Liver (tissue), 9 donors: Measurements from ENCODE around the gene ZDHHC18. TPM values are rescaled to one million over a fixed set of nuclear protein-coding genes. Genes with fewer than 3 reads are reported as not detected.
"Not testable (repeated sequence)": the region's sequence is repeated elsewhere in the genome, so short reads cannot be mapped to it uniquely, and the experiment has no call there.

Experiments
- DNase-seq: peaks from one replicate; pipeline ENCODE4 v3.0.0-alpha.2; 2017; ENCODE audit warnings: low spot score
- H3K27ac ChIP-seq, 2 donors: one replicate each; pipeline ENCODE4 v1.7.0; 2013; ENCODE audit warnings: inconsistent platforms in 2 of 2, low read length in 2 of 2, control low read depth in 1 of 2, low read depth in 1 of 2, mild to moderate bottlenecking in 1 of 2
- H3K27me3 ChIP-seq, 4 donors: one replicate each; pipeline versions ENCODE4 v1.6.1 to v1.7.0; 2013; ENCODE audit warnings: low read length in 3 of 4, inconsistent platforms in 1 of 4, mild to moderate bottlenecking in 1 of 4, moderate library complexity in 1 of 4; ENCODE audit not compliant: control insufficient read depth in 4 of 4, insufficient read depth in 4 of 4
- H3K36me3 ChIP-seq, 4 donors: one replicate each; pipeline versions ENCODE4 v1.6.1 to v1.7.0; 2013; ENCODE audit warnings: low read length in 3 of 4, mild to moderate bottlenecking in 3 of 4, low read depth in 1 of 4, moderate library complexity in 1 of 4; ENCODE audit not compliant: control insufficient read depth in 4 of 4, insufficient read depth in 3 of 4
- H3K4me1 ChIP-seq, 4 donors: one replicate each; pipeline versions ENCODE4 v1.6.1 to v1.7.0; 2013; ENCODE audit warnings: low read length in 3 of 4, mild to moderate bottlenecking in 3 of 4, moderate library complexity in 1 of 4; ENCODE audit not compliant: control insufficient read depth in 4 of 4, insufficient read depth in 4 of 4
- H3K4me3 ChIP-seq, 3 donors: one replicate each; pipeline versions ENCODE4 v1.6.1 to v1.7.0; 2013; ENCODE audit warnings: low read length in 3 of 3, control low read depth in 1 of 3, low read depth in 1 of 3, mild to moderate bottlenecking in 1 of 3
- H3K9ac ChIP-seq, 2 donors: one replicate each; pipeline ENCODE4 v1.7.0; 2013; ENCODE audit warnings: low read length in 2 of 2, mild to moderate bottlenecking in 2 of 2, moderate library complexity in 2 of 2, control low read depth in 1 of 2, low read depth in 1 of 2
- H3K9me3 ChIP-seq, 4 donors: one replicate each; pipeline versions ENCODE4 v1.6.1 to v1.7.0; 2013; ENCODE audit warnings: low read length in 3 of 4; ENCODE audit not compliant: control insufficient read depth in 4 of 4
- EGR1 ChIP-seq, 2 donors: IDR thresholded peaks; 2 replicates each; pipeline ENCODE4 v1.6.1; 2016 to 2018; ENCODE audit warnings: antibody characterized with exemption in 2 of 2, low read depth in 2 of 2
- FOXA1 ChIP-seq: IDR thresholded peaks from 2 replicates; pipeline ENCODE4 v1.6.1; 2016; ENCODE audit warnings: antibody characterized with exemption
- FOXA2 ChIP-seq: IDR thresholded peaks from 2 replicates; pipeline ENCODE4 v1.6.1; 2016; ENCODE audit warnings: antibody characterized with exemption
- GABPA ChIP-seq, 2 donors: IDR thresholded peaks in 1 of 2; conservative IDR thresholded peaks in 1 of 2; 2 replicates each; pipeline ENCODE4 v1.6.1; 2016; ENCODE audit warnings: antibody characterized with exemption in 2 of 2, mild to moderate bottlenecking in 1 of 2, moderate library complexity in 1 of 2
- HNF4A ChIP-seq, 2 donors: conservative IDR thresholded peaks; 2 replicates each; pipeline ENCODE4 v1.6.1; 2016; ENCODE audit warnings: antibody characterized with exemption in 2 of 2, mild to moderate bottlenecking in 2 of 2
- HNF4G ChIP-seq: IDR thresholded peaks from 2 replicates; pipeline ENCODE4 v1.6.1; 2016; ENCODE audit warnings: antibody characterized with exemption
- JUND ChIP-seq, 2 donors: IDR thresholded peaks; 2 replicates each; pipeline ENCODE4 v1.6.1; 2016; ENCODE audit warnings: antibody characterized with exemption in 2 of 2
- MAX ChIP-seq: IDR thresholded peaks from 2 replicates; pipeline ENCODE4 v1.6.1; 2016; ENCODE audit warnings: antibody characterized with exemption
- NR2F2 ChIP-seq: IDR thresholded peaks from 2 replicates; pipeline ENCODE4 v1.6.1; 2016; ENCODE audit warnings: antibody characterized with exemption
- RAD21 ChIP-seq, 2 donors: IDR thresholded peaks; 2 replicates each; pipeline ENCODE4 v1.6.1; 2016; ENCODE audit warnings: antibody characterized with exemption in 2 of 2, mild to moderate bottlenecking in 2 of 2
- REST ChIP-seq: IDR thresholded peaks from 2 replicates; pipeline ENCODE4 v1.6.1; 2016; ENCODE audit warnings: antibody characterized with exemption, mild to moderate bottlenecking
- RXRA ChIP-seq, 2 donors: IDR thresholded peaks; 2 replicates each; pipeline ENCODE4 v1.6.1; 2017 to 2018; ENCODE audit warnings: antibody characterized with exemption in 2 of 2, mild to moderate bottlenecking in 1 of 2
- SP1 ChIP-seq: IDR thresholded peaks from 2 replicates; pipeline ENCODE4 v1.6.1; 2018; ENCODE audit warnings: antibody characterized with exemption, mild to moderate bottlenecking
- TAF1 ChIP-seq: conservative IDR thresholded peaks from 2 replicates; pipeline ENCODE4 v1.6.1; 2016; ENCODE audit warnings: antibody characterized with exemption, mild to moderate bottlenecking
- YY1 ChIP-seq: IDR thresholded peaks from 2 replicates; pipeline ENCODE4 v1.6.1; 2016; ENCODE audit warnings: antibody characterized with exemption, mild to moderate bottlenecking
- ZBTB33 ChIP-seq: IDR thresholded peaks from 2 replicates; pipeline ENCODE4 v1.6.1; 2016; ENCODE audit warnings: antibody characterized with exemption
- WGBS: extraction: QIAGEN DNeasy Blood & Tissue Kit; methylation state at CpG from one replicate; pipeline ENCODE4 v1.1.7; 2013; 5-methylcytosine and 5-hydroxymethylcytosine counted together
- polyA plus RNA-seq, 2 donors: library from polyadenylated mRNA; stranded (reverse) in 1 of 2; unstranded in 1 of 2; fragments of 200-250 nt in 1 of 2; fragments of >200 nt in 1 of 2; fragmentation: Nextera tagmentation in 1 of 2; extraction: Ambion mirVana in 1 of 2; gene quantifications; one replicate each; pipeline versions ENCODE4 v1.2.1 to v1.2.3, GENCODE V29; 2013 to 2015
- total RNA-seq, 2 donors: library from RNA; depleted of rRNA; stranded (reverse); fragments of >200 nt; gene quantifications; one replicate each; pipeline ENCODE4 v1.2.3, GENCODE V29; 2014
- TF ChIP-seq, protein P1 (sequence below): fragments of 150-350 bp; IDR thresholded peaks from 2 replicates; pipeline ENCODE4 v1.5.1; 2017; ENCODE audit warnings: improper control_type of control experiment, low read depth, low read length; ENCODE audit not compliant: missing input control
- TF ChIP-seq, protein P2 (sequence below): IDR thresholded peaks from 2 replicates; pipeline ENCODE4 v1.6.1; 2016; ENCODE audit warnings: antibody characterized with exemption
- donor health status: healthy.
- donor health status: healthy.
- donor health status: healthy.
- donor health status: healthy.
- donor health status: healthy.

The ZDHHC18 gene
- total and polyA plus RNA-seq, 4 donors = 2.6 to 9.2 (median 7.9) TPM

GRCh38 chr1:26803932-26804331, 22.6 kb upstream of the ZDHHC18 start:
- H3K27me3 ChIP-seq, H3K4me3 ChIP-seq, H3K27ac ChIP-seq, DNase-seq, H3K9me3 ChIP-seq, H3K9ac ChIP-seq, H3K36me3 ChIP-seq: not testable (repeated sequence)
- WGBS = 98% methylated on average over 29 of the region's 36 CpGs
- H3K4me1 ChIP-seq = peaks cover 8 to 22% (median 17%) of the 10 kb centered on the region in 4 donors

DNA sequence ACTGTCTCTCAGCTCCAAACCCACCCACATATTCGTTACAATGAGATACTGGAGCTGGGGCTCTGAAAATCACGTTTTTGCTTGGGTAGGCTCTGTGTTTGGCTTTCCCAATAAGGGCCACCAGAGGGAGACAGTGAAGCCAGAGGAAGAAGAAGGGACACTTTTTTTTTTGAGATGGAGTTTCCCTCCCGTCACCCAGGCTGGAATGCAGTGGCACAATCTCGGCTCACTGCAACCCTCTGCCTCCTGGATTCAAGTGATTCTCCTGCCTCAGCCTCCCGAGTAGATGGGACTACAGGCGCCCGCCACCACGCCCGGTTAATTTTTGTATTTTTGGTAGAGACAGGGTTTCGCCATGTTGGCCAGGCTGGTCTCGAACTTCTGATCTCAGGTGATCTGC, 16.4 kb upstream of the ZDHHC18 start:
- H3K27ac ChIP-seq, H3K27me3 ChIP-seq, H3K36me3 ChIP-seq, H3K4me3 ChIP-seq, H3K9me3 ChIP-seq, H3K9ac ChIP-seq: not testable (repeated sequence)
- peaks cover 0 to 12% (median 4%) of the 10 kb centered on the region in 4 donors for H3K4me1 ChIP-seq
- 61% methylated on average over 11 of the region's 11 CpGs for WGBS
- TF ChIP-seq, protein P1, sequence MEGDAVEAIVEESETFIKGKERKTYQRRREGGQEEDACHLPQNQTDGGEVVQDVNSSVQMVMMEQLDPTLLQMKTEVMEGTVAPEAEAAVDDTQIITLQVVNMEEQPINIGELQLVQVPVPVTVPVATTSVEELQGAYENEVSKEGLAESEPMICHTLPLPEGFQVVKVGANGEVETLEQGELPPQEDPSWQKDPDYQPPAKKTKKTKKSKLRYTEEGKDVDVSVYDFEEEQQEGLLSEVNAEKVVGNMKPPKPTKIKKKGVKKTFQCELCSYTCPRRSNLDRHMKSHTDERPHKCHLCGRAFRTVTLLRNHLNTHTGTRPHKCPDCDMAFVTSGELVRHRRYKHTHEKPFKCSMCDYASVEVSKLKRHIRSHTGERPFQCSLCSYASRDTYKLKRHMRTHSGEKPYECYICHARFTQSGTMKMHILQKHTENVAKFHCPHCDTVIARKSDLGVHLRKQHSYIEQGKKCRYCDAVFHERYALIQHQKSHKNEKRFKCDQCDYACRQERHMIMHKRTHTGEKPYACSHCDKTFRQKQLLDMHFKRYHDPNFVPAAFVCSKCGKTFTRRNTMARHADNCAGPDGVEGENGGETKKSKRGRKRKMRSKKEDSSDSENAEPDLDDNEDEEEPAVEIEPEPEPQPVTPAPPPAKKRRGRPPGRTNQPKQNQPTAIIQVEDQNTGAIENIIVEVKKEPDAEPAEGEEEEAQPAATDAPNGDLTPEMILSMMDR = peak; percentile 74
- TF ChIP-seq RAD21 (IDR thresholded peaks at IDR 0.05) = peak; percentile 70 to 81
- DNase-seq = peak; percentile 67

GRCh38 chr1:26811057-26811456, 15.4 kb upstream of the ZDHHC18 start:
- Histone ChIP-seq H3K4me1 (peaks cover 0 to 9% (median 4%) of the 10 kb centered on the region in 4 donors), H3K9ac (no peak overlapping the region), H3K4me3 (no peak overlapping the region), H3K36me3 (no peaks in the 10 kb centered on the region), H3K27ac (no peak overlapping the region), H3K27me3 (no peaks in the 10 kb centered on the region), H3K9me3 (no peaks in the 10 kb centered on the region)
- no peak for TF ChIP-seq TAF1
- TF ChIP-seq, protein P2, sequence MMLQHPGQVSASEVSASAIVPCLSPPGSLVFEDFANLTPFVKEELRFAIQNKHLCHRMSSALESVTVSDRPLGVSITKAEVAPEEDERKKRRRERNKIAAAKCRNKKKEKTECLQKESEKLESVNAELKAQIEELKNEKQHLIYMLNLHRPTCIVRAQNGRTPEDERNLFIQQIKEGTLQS = no peak
- TF ChIP-seq, protein P1 = no peak
- TF ChIP-seq ZBTB33 = no peak
- TF ChIP-seq HNF4G = no peak
- TF ChIP-seq MAX = no peak
- no peak for TF ChIP-seq RXRA (IDR thresholded peaks at IDR 0.05)
- TF ChIP-seq YY1 = no peak
- no peak for TF ChIP-seq JUND (IDR thresholded peaks at IDR 0.05)
- no peak for TF ChIP-seq FOXA1
- no peak for TF ChIP-seq HNF4A (conservative IDR thresholded peaks at IDR 0.05)
- TF ChIP-seq REST = no peak
- TF ChIP-seq NR2F2 = no peak
- no peak for TF ChIP-seq SP1
- TF ChIP-seq EGR1 (IDR thresholded peaks at IDR 0.05; ENCODE audit: low read depth in 2 of 2) = no peak
- no peak for TF ChIP-seq FOXA2
- TF ChIP-seq RAD21 (IDR thresholded peaks at IDR 0.05) = no peak
- no peak for TF ChIP-seq GABPA (IDR thresholded peaks at IDR 0.05 in 1 of 2, conservative IDR thresholded peaks at IDR 0.05 in 1 of 2)
- 82% methylated on average over 4 of the region's 4 CpGs for WGBS
- DNase-seq = no peak
